ENCODE data around the gene GSPT1. TPM values are rescaled to one million over a fixed set of nuclear protein-coding genes. Genes with fewer than 3 reads are reported as not detected.

GSPT1 gene
- total RNA-seq, 1 experiment from 2014 or later: 194 TPM

DNA sequence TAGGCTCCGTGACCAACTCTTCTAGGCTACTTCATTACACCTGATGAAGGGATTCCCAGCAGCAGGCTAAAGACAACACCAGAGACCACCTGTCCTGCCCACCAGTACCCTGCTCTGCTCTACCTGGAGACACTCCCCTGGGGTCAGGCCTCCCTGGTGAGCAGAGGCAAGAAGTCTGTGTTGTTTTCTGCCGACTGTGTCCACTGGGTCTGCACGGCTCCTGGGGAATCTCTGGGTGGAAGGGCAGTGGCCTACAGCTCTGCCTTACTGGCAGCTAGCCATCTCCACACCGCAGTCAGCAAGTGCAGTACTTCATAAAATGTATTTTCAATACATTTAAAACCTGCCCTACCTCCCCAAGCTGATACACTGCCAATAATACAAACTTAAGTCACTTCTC lies 71.3 kb downstream of the GSPT1 start:
- no peak overlapping the region for H3K27ac ChIP-seq (ENCODE audit: low read length)
- H3K4me1 ChIP-seq (ENCODE audit: control insufficient read depth, insufficient read depth, low read length): peaks cover 1% of the 10 kb centered on the region; the same call in 1 of the 2 replicates
- in situ Hi-C loops (cut with HindIII; ENCODE audit: low pct_unique_long_range_greater_than_20kb, low sequenced_read_pairs) (no loop called here), intact Hi-C loops (cut with micrococcal nuclease; ENCODE audit: unreplicated experiment) (no loop called here)
- DNase-seq (ENCODE audit: low read depth, low spot score) (no peak), ATAC-seq (no peak)
- no peaks in the 10 kb centered on the region for H3K27me3 ChIP-seq (ENCODE audit: control insufficient read depth, insufficient read depth, low read length)
- H3K9me3 ChIP-seq (ENCODE audit: control insufficient read depth, insufficient read depth, low read depth, low read length): no peaks in the 10 kb centered on the region
- TF ChIP-seq, protein P1, sequence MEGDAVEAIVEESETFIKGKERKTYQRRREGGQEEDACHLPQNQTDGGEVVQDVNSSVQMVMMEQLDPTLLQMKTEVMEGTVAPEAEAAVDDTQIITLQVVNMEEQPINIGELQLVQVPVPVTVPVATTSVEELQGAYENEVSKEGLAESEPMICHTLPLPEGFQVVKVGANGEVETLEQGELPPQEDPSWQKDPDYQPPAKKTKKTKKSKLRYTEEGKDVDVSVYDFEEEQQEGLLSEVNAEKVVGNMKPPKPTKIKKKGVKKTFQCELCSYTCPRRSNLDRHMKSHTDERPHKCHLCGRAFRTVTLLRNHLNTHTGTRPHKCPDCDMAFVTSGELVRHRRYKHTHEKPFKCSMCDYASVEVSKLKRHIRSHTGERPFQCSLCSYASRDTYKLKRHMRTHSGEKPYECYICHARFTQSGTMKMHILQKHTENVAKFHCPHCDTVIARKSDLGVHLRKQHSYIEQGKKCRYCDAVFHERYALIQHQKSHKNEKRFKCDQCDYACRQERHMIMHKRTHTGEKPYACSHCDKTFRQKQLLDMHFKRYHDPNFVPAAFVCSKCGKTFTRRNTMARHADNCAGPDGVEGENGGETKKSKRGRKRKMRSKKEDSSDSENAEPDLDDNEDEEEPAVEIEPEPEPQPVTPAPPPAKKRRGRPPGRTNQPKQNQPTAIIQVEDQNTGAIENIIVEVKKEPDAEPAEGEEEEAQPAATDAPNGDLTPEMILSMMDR (IDR thresholded peaks at IDR 0.05): no peak
- TF ChIP-seq TCF7L2 (IDR thresholded peaks at IDR 0.05; ENCODE audit: low read depth, low read length) (no peak), POLR2AphosphoS5 (IDR thresholded peaks at IDR 0.05; ENCODE audit: low read depth, low read length) (no peak), SIN3A (IDR thresholded peaks at IDR 0.05; ENCODE audit: borderline replicate concordance, insufficient read depth, low read depth, low read length) (no peak)
- TF ChIP-seq, protein P2, sequence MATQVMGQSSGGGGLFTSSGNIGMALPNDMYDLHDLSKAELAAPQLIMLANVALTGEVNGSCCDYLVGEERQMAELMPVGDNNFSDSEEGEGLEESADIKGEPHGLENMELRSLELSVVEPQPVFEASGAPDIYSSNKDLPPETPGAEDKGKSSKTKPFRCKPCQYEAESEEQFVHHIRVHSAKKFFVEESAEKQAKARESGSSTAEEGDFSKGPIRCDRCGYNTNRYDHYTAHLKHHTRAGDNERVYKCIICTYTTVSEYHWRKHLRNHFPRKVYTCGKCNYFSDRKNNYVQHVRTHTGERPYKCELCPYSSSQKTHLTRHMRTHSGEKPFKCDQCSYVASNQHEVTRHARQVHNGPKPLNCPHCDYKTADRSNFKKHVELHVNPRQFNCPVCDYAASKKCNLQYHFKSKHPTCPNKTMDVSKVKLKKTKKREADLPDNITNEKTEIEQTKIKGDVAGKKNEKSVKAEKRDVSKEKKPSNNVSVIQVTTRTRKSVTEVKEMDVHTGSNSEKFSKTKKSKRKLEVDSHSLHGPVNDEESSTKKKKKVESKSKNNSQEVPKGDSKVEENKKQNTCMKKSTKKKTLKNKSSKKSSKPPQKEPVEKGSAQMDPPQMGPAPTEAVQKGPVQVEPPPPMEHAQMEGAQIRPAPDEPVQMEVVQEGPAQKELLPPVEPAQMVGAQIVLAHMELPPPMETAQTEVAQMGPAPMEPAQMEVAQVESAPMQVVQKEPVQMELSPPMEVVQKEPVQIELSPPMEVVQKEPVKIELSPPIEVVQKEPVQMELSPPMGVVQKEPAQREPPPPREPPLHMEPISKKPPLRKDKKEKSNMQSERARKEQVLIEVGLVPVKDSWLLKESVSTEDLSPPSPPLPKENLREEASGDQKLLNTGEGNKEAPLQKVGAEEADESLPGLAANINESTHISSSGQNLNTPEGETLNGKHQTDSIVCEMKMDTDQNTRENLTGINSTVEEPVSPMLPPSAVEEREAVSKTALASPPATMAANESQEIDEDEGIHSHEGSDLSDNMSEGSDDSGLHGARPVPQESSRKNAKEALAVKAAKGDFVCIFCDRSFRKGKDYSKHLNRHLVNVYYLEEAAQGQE (IDR thresholded peaks at IDR 0.05; ENCODE audit: insufficient read depth in 1 of 2, low read depth in 2 of 2, low read length in 1 of 2): no peak
- H3K36me3 ChIP-seq (ENCODE audit: control insufficient read depth, insufficient read depth, low read length): peaks cover 56% of the 10 kb centered on the region
- POLR2A ChIA-PET: no interaction called here
- no TSS peak for BruUV-seq (replicated peaks)
- H3K4me3 ChIP-seq (ENCODE audit: low read depth in 2 of 2, low read length in 2 of 2): no peak overlapping the region
- CTCF ChIA-PET: no interaction called here

DNA sequence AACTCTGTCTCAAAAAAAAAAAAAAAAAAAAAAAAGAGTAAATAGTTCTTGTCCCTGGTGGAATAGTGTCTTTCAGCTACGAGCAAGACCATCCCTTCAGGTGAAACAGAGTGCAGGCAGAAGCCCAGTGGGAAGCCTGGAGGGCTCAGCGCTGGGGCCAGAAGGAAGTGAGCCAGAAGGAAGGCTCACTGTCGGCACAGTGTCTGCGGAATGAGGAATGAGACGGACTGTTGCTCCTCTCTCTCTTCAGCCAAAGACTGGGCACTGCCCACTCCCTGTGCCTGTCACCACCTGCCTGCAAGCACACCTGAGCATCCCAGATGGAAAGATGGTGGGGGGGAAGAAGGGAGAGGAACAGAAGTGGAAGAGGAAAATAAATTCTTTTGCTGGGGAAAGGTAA lies 71.9 kb downstream of the GSPT1 start:
- CTCF ChIA-PET: no interaction called here
- no TSS peak for BruUV-seq (replicated peaks)
- H3K27me3 ChIP-seq (ENCODE audit: control insufficient read depth, insufficient read depth, low read length): no peaks in the 10 kb centered on the region

More for the DNA sequence above, 71.9 kb downstream of the GSPT1 start:
- intact Hi-C loops (cut with micrococcal nuclease; ENCODE audit: unreplicated experiment) (no loop called here), in situ Hi-C loops (cut with HindIII; ENCODE audit: low pct_unique_long_range_greater_than_20kb, low sequenced_read_pairs) (no loop called here)
- no peaks in the 10 kb centered on the region; the same call in 1 of the 2 replicates for H3K4me1 ChIP-seq (ENCODE audit: control insufficient read depth, insufficient read depth, low read length)
- peaks cover 53% of the 10 kb centered on the region for H3K36me3 ChIP-seq (ENCODE audit: control insufficient read depth, insufficient read depth, low read length)
- no peaks in the 10 kb centered on the region for H3K9me3 ChIP-seq (ENCODE audit: control insufficient read depth, insufficient read depth, low read depth, low read length)
- TF ChIP-seq TCF7L2 (IDR thresholded peaks at IDR 0.05; ENCODE audit: low read depth, low read length): no peak
- TF ChIP-seq POLR2AphosphoS5 (IDR thresholded peaks at IDR 0.05; ENCODE audit: low read depth, low read length): no peak
- TF ChIP-seq SIN3A (IDR thresholded peaks at IDR 0.05; ENCODE audit: borderline replicate concordance, insufficient read depth, low read depth, low read length): no peak
- TF ChIP-seq, protein P2 (IDR thresholded peaks at IDR 0.05; ENCODE audit: insufficient read depth in 1 of 2, low read depth in 2 of 2, low read length in 1 of 2): no peak
- TF ChIP-seq, protein P1 (IDR thresholded peaks at IDR 0.05): no peak
- POLR2A ChIA-PET: interaction anchor here (0.6 kb wide), 1 partner anchor 80 kb away, joined by 3 read pairs; no protein-coding TSS in a partner anchor
- no peak overlapping the region for H3K4me3 ChIP-seq (ENCODE audit: low read depth in 2 of 2, low read length in 2 of 2)
- no peak for DNase-seq (ENCODE audit: low read depth, low spot score)
- no peak for ATAC-seq
- no peak overlapping the region for H3K27ac ChIP-seq (ENCODE audit: low read length)

Data from Panc1 (cell line).